ENCODE measurements around the gene YRDC. TPM values are rescaled to one million over a fixed set of nuclear protein-coding genes. Genes with fewer than 3 reads are reported as not detected.

The YRDC gene
- total and polyA plus RNA-seq, 2 experiments from 2014 or later = 18.4 to 46.0 TPM

- 0 out of 2 replicates have a peak, but pooled peaks cover 2% of the 10 kb centered on the region for H3F3A ChIP-seq (replicated peaks; ENCODE audit: low read depth)
- no peaks in the 10 kb centered on the region; the same call in 1 of the 2 replicates for H4K20me1 ChIP-seq (replicated peaks; ENCODE audit: insufficient read depth)
- H3K27me3 ChIP-seq (ENCODE audit: insufficient read depth) = peaks cover 91% of the 10 kb centered on the region
- H3K4me2 ChIP-seq = no peak overlapping the region
- Mint-ChIP-seq H3K4me3 (no peak overlapping the region), H3K4me1 (peaks cover 28% of the 10 kb centered on the region), H3K9me3 (no peaks in the 10 kb centered on the region), H3K36me3 (ENCODE audit: low read depth) (no peaks in the 10 kb centered on the region), H3K27ac (no peak overlapping the region), H3K27me3 (ENCODE audit: insufficient read depth, low read depth, poor library complexity) (peaks cover 59% of the 10 kb centered on the region)
- no peak overlapping the region for H3K4me3 ChIP-seq
- no peaks in the 10 kb centered on the region for H3K79me2 ChIP-seq (replicated peaks; ENCODE audit: insufficient read depth)
- TF ChIP-seq ZNF331 (CRISPR knock-in tag; IDR thresholded peaks at IDR 0.05; ENCODE audit: low read depth) = no peak
- H3K27ac ChIP-seq (ENCODE audit: low read depth) = no peak overlapping the region
- ATAC-seq (no peak), DNase-seq (ENCODE audit: low spot score) (no peak)
- H3K9me2 ChIP-seq (ENCODE audit: insufficient read depth) = no peaks in the 10 kb centered on the region
- no peaks in the 10 kb centered on the region for H3K36me3 ChIP-seq (ENCODE audit: insufficient read depth)
- no peak overlapping the region for H2AFZ ChIP-seq
- H3K4me1 ChIP-seq (ENCODE audit: insufficient read depth) = peaks cover 19% of the 10 kb centered on the region
Measured at GRCh38 chr1:37762516-37762915, 45.5 kb downstream of the YRDC start.

GRCh38 chr1:37761416-37762095 lies 46.5 kb downstream of the YRDC start:
- Histone ChIP-seq H3K4me2 (no peak overlapping the region), H3K79me2 (replicated peaks; ENCODE audit: insufficient read depth) (no peaks in the 10 kb centered on the region), H3K4me1 (ENCODE audit: insufficient read depth) (peaks cover 11% of the 10 kb centered on the region), H3K9me2 (ENCODE audit: insufficient read depth) (no peaks in the 10 kb centered on the region), H3K4me3 (no peak overlapping the region), H3K27me3 (ENCODE audit: insufficient read depth) (peaks cover 89% of the 10 kb centered on the region), H3F3A (replicated peaks; ENCODE audit: low read depth) (0 out of 2 replicates have a peak, but pooled peaks cover 2% of the 10 kb centered on the region), H3K27ac (ENCODE audit: low read depth) (no peak overlapping the region), H2AFZ (no peak overlapping the region), H3K36me3 (ENCODE audit: insufficient read depth) (no peaks in the 10 kb centered on the region), H4K20me1 (replicated peaks; ENCODE audit: insufficient read depth) (no peaks in the 10 kb centered on the region; the same call in none of the 2 replicates)
- peaks cover 54% of the 10 kb centered on the region for H3K27me3 Mint-ChIP-seq (ENCODE audit: insufficient read depth, low read depth, poor library complexity)
- H3K4me3 Mint-ChIP-seq = no peak overlapping the region
- ATAC-seq (no peak), DNase-seq (ENCODE audit: low spot score) (no peak)
- H3K36me3 Mint-ChIP-seq (ENCODE audit: low read depth) = no peaks in the 10 kb centered on the region
- peaks cover 22% of the 10 kb centered on the region for H3K4me1 Mint-ChIP-seq
- H3K9me3 Mint-ChIP-seq = no peaks in the 10 kb centered on the region
- no peak for TF ChIP-seq STAT1 (IDR thresholded peaks at IDR 0.05; ENCODE audit: unreplicated experiment)
- TF ChIP-seq POLR2AphosphoS5 (IDR thresholded peaks at IDR 0.05; ENCODE audit: low read depth) = no peak
- TF ChIP-seq ETS1 (IDR thresholded peaks at IDR 0.05) = no peak
- TF ChIP-seq NANOG (IDR thresholded peaks at IDR 0.05; ENCODE audit: borderline replicate concordance) = no peak
- TF ChIP-seq ZNF331 (CRISPR knock-in tag; IDR thresholded peaks at IDR 0.05; ENCODE audit: low read depth) = no peak
- TF ChIP-seq EZH2phosphoT487 (IDR thresholded peaks at IDR 0.05; ENCODE audit: unreplicated experiment) = no peak
- no peak for TF ChIP-seq REST (IDR thresholded peaks at IDR 0.05; ENCODE audit: unreplicated experiment)
- no peak for TF ChIP-seq CREB1 (CRISPR knock-in tag; IDR thresholded peaks at IDR 0.05; ENCODE audit: low read depth)
- TF ChIP-seq JUNB (IDR thresholded peaks at IDR 0.05; ENCODE audit: unreplicated experiment) = no peak
- TF ChIP-seq EZH2 (IDR thresholded peaks at IDR 0.05; ENCODE audit: low read depth, unreplicated experiment) = no peak
- no peak for TF ChIP-seq CTCF (conservative IDR thresholded peaks at IDR 0.05; ENCODE audit: low read depth in 2 of 2)
- no peak overlapping the region for H3K27ac Mint-ChIP-seq
